ENCODE results near the gene PFDN1.
A peak's percentile ranks its signal among the peaks of the same experiment; 100 is the strongest.
"Not testable (repeated sequence)": the region's sequence is repeated elsewhere in the genome, so short reads cannot be mapped to it uniquely, and the experiment has no call there.

Gene PFDN1

DNA sequence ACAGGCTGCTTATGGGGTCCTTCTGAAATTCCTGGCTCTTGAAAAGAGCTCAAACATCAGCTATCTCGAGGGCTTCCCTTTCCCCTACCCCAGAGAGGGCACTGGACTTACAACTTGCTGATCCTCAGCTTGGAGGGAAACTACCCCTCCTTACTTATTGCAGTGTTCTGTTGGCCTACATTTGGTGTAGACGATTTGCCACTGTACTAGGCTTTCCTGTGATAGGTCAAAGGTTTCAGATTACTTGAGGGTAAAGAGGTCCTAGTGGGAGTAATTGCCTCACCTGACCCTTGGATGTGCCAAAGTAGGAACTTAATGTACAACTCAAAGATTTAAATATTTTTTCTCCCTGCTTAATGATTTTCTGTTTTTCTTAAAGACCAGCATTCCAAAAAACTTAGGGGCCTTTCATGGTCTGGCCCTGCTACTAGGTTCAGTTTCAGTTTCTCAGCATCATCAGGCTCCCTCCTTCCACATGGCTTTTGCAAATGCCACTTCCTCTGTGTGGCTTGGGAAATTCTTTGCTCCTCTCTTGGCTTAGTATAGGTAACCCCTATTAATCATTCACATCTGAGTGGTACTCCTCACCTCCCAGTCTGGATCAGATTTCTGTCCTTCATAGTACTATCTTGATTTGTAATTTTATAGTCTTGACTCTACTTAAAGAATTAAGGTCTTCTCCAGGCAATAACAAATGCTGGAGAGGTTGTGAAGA is 95.5 kb downstream of the PFDN1 start:
- no peak for DNase-seq

DNA sequence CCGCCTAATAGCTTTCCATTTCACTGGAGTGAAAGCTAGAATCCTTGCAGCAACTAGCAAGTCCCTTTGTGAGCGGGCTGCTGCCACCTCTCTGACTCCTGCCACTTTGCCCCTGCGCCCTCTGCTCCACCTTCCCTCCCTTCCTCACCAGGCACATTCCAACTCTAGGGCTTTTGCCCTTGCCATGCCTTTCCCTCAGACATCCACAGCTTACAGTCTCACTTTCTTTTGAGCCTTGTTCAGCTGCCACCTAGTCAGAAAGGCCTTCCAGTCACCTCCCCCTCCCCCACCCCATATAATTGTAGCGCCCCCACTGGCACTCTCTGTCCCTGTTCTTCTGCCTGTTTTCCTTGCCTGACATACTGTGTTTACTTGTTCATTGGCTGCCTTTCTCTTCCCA is 96.9 kb downstream of the PFDN1 start:
- DNase-seq: no peak

DNA sequence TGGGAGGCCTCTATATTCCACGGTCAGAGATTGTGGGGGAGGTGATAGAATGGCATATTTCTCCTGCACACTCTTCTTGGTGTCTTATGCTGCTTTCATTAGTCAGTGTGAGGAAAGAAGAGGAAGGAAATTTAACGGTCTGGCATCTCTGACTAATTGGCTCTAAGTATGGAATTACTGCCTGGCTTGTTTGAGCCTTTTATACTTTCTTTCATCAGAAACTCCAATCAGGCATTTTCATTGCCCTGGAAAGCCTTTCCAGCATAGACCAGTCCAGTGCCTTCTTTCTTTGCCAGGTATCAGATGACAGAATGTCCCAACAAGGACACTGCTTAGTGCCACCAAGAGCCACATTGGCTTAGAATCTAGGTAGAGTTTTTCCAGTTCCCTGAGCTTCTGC is 97.7 kb downstream of the PFDN1 start:
- peak; percentile 33 for DNase-seq

DNA sequence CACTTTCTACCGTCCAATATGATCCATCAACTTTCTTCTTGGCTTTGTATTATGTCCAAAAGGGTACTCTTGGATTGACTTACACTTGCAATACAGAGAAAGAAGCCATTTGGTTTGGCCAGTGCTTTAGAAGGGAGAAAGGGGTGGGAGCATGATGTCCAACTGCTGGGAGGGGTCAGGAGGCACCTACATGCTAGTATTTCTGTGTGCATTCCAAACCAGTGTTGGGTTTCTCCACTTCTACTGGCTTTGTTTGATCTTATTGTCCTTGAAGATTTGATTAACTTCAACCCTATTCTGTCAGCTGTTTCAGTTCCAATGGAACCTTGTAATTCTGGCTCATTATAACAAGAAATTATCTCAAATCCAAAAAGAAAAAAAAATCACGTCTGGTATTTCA is 100.3 kb downstream of the PFDN1 start:
- no peak for DNase-seq

DNA sequence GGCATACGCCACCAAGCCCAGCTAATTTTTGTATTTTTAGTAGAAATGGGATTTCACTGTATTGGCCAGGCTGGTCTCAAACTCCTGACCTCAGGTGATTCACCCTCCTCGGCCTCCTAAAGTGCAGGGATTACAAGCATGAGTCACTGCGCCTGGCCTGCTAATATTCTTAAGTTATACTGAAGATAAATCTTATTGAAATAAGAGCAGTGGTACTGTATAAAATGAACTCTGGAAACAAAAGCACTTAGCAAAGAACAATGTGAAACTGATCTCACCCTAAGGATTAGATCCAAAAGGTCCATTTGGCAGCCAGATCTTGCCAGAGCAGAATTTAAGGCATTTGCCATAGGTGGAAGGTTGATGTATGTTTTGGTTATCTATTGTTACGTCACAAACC is 100.8 kb downstream of the PFDN1 start:
- DNase-seq: no peak

DNA sequence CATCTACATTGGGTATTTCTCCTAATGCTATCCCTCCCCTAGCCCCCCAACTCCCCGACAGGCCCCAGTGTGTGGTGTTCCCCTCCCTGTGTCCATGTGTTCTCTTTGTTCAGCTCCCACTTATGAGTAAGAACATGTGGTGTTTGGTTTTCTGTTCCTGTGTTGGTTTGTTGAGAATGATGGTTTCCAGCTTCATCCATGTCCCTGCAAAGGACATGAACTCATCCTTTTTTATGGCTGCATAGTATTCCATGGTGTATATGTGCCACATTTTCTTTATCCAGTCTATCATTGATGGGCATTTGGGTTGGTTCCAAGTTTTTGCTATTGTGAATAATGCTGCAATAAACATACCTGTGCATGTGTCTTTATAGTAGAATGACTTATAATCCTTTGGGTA is 104.0 kb downstream of the PFDN1 start:
- DNase-seq: not testable (repeated sequence)

DNA sequence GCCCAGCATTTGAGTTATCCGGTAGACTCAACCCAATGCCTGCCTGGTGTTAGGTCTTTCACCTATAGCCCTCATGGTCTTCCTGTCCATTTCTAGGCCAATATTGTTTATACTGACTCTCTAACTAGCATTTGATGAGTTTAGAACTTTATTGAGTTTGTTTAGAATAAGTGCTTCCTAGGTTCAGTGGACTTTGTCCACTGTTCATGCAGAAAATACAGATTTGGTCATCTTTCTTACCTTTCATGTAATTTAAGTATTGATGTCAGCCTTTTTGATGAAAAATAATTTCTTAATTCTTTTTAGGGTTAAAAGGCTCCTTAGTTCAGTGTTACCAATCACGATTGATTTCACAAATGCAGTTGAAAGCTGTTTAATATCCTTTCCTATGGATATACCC is 105.9 kb downstream of the PFDN1 start:
- no peak for DNase-seq

DNA sequence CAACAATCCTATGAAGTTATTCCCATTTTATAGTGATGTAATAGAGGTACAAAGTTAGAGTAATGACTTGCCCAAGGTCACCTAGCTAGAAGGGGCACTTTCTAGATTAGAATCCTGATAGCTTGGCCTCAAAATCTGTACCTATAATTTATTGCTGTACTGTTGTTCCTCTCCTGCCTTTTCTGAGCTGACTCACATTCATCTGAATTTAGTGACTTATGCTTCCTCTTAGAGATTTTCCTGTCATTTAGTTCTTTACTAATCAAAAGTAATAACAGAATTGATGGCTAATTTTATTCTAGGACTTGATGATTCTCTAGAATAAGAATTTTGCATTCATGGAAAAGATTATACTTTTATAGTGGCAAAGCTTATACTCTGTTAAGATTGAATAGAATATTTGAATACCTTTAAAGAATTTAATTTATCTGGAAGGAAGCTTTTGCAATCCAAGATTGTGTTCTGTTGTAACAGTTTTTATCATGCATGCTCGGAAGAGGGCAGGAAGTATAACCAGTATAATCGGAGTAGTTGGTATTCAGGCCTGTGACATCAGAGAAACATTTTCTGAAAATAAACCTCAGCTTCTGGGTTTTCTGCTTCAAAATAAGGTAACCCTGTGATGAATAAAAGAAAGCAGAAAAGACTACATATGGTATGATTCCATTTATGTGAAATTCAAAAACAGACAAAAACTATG is 106.6 kb downstream of the PFDN1 start:
- DNase-seq: no peak

Measured in fibroblast of skin of abdomen (primary cell).